Measurements from ENCODE around the gene C9.

- no peak for TF ChIP-seq POLR2A (IDR thresholded peaks at IDR 0.05)
- TF ChIP-seq CTCF (IDR thresholded peaks at IDR 0.05), result no peak
- TF ChIP-seq POLR2AphosphoS5 (IDR thresholded peaks at IDR 0.05; ENCODE audit: insufficient read depth in 1 of 2, low read depth in 1 of 2), result no peak
Measured at GRCh38 chr5:39309534-39309933, 54.8 kb downstream of the C9 start.

Measured in vagina (tissue), 2 donors.